Cardiac muscle cell (in vitro differentiated cells and primary cell): ENCODE measurements around the gene FALEC. TPM values are rescaled to one million over a fixed set of nuclear protein-coding genes. Genes with fewer than 3 reads are reported as not detected.

Source experiments
- DNase-seq, 2 donors: peaks; one replicate each; pipeline versions ENCODE4 v3.0.0 to v3.0.0-alpha.2; 2010 to 2017; ENCODE audit warnings: low read depth in 1 of 2, low spot score in 1 of 2
- H3K27ac ChIP-seq: fragments of 200-600 bp; sonication (generic); 2 replicates; pipeline ENCODE4 v1.5.1; 2016
- H3K27me3 ChIP-seq: fragments of 200-600 bp; sonication (generic); 2 replicates; pipeline ENCODE4 v1.6.0; 2016; ENCODE audit warnings: control low read depth
- H3K36me3 ChIP-seq: fragments of 200-600 bp; sonication (generic); 2 replicates; pipeline ENCODE4 v1.5.1; 2016; ENCODE audit warnings: control low read depth
- H3K4me1 ChIP-seq: fragments of 200-600 bp; sonication (generic); 2 replicates; pipeline ENCODE4 v1.8.1; 2017; ENCODE audit warnings: low read depth, mild to moderate bottlenecking, mixed run types
- H3K4me3 ChIP-seq: fragments of 200-600 bp; sonication (generic); 2 replicates; pipeline ENCODE4 v1.5.1; 2016; ENCODE audit warnings: mild to moderate bottlenecking
- H3K9me3 ChIP-seq: fragments of 200-600 bp; sonication (generic); 2 replicates; pipeline ENCODE4 v1.5.1; 2017; ENCODE audit warnings: low read depth, mild to moderate bottlenecking, control low read depth
- CTCF ChIP-seq: IDR thresholded peaks from 2 replicates; pipeline ENCODE4 v1.5.1; 2012; ENCODE audit warnings: low read depth, mild to moderate bottlenecking, low read length
- polyA plus RNA-seq: library from polyadenylated mRNA; unstranded; fragments of >200 nt; fragmentation: Nextera tagmentation; extraction: Ambion mirVana; gene quantifications from 2 replicates; pipeline ENCODE4 v1.2.1, GENCODE V29; 2016
- total RNA-seq: library from RNA; depleted of rRNA; stranded (reverse); fragments of >200 nt; gene quantifications from 2 replicates; pipeline ENCODE4 v1.2.3, GENCODE V29; 2016

The FALEC gene
- total and polyA plus RNA-seq, 2 experiments from 2014 or later = 3.9 to 4.7 TPM

- TF ChIP-seq CTCF = no peak
- no peaks in the 10 kb centered on the region for H3K9me3 ChIP-seq
- peak in 1 of 2 donors; percentile 43 for DNase-seq
- H3K36me3 ChIP-seq = peaks cover 7% of the 10 kb centered on the region
- peaks cover 8% of the 10 kb centered on the region for H3K4me1 ChIP-seq
- no peaks in the 10 kb centered on the region for H3K27me3 ChIP-seq
- H3K27ac ChIP-seq = no peak overlapping the region
- H3K4me3 ChIP-seq = no peak overlapping the region
Measured at GRCh38 chr1:150484431-150484830, 31.1 kb upstream of the FALEC start.

- peaks cover 9% of the 10 kb centered on the region for H3K36me3 ChIP-seq
- H3K27ac ChIP-seq = peak overlapping the region; percentile 62
- DNase-seq = peak in 1 of 2 donors; percentile 56
- H3K4me3 ChIP-seq = no peak overlapping the region
- H3K4me1 ChIP-seq = peaks cover 8% of the 10 kb centered on the region
- TF ChIP-seq CTCF = peak; percentile 35
- H3K27me3 ChIP-seq = no peaks in the 10 kb centered on the region
- no peaks in the 10 kb centered on the region for H3K9me3 ChIP-seq
Measured at GRCh38 chr1:150484861-150485260, 30.7 kb upstream of the FALEC start.

GRCh38 chr1:150486966-150487762 lies 28.4 kb upstream of the FALEC start, which contains the start of gene TARS2:
Gene TARS2, plus strand, starts transcription at chr1:150487419. Its CDS starts 32 bp downstream, at chr1:150487451.
- DNase-seq = peak; percentile 95 to 99
- no peaks in the 10 kb centered on the region for H3K27me3 ChIP-seq
- H3K4me3 ChIP-seq = peak within 1 kb of the TSS; percentile 92
- peaks cover 20% of the 10 kb centered on the region for H3K36me3 ChIP-seq
- no peaks in the 10 kb centered on the region for H3K9me3 ChIP-seq
- H3K27ac ChIP-seq = peak within 1 kb of the TSS; percentile 84
- H3K4me1 ChIP-seq = peaks cover 8% of the 10 kb centered on the region
- TF ChIP-seq CTCF = no peak

GRCh38 chr1:150487763-150488115 lies 27.8 kb upstream of the FALEC start:
- Histone ChIP-seq H3K27me3 (no peaks in the 10 kb centered on the region), H3K4me1 (peaks cover 8% of the 10 kb centered on the region), H3K27ac (no peak overlapping the region), H3K4me3 (peak overlapping the region; percentile 92), H3K36me3 (peaks cover 23% of the 10 kb centered on the region), H3K9me3 (no peaks in the 10 kb centered on the region)
- no peak for TF ChIP-seq CTCF
- no peak for DNase-seq

- Histone ChIP-seq H3K4me3 (no peak overlapping the region), H3K9me3 (no peaks in the 10 kb centered on the region), H3K4me1 (peaks cover 1% of the 10 kb centered on the region), H3K36me3 (peaks cover 28% of the 10 kb centered on the region), H3K27me3 (no peaks in the 10 kb centered on the region), H3K27ac (no peak overlapping the region)
- no peak for TF ChIP-seq CTCF
- DNase-seq = no peak
Measured at GRCh38 chr1:150493175-150493574, 22.4 kb upstream of the FALEC start.
